ENCODE results near the gene TBCE. TPM values are rescaled to one million over a fixed set of nuclear protein-coding genes. Genes with fewer than 3 reads are reported as not detected.

Gene TBCE
- total RNA-seq, 1 donor from 2014 or later = 28.2 TPM

DNA sequence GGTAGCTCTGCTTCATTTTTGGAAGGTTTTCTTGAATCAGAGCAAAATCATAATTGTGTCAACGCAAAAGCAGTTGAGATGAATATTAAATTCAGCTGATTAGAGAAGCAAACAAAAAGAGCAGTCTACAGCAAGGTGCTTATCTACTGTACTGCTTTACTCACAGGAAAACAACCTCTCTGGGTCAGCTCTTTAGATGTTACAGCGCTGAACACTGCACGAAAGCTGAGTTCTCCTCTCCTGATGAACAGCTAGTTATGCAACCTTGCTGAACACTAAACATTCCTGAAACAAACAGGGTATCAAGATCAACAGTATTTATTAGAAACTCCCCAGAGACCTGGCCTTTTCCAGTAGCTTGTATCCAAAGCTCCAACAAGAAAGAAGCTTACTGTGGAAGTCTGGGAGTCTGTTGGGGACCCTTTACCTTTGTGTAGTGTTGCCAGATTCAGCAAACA lies 41.3 kb downstream of the TBCE start:
- intact Hi-C loops (cut with micrococcal nuclease) = no loop called here

DNA sequence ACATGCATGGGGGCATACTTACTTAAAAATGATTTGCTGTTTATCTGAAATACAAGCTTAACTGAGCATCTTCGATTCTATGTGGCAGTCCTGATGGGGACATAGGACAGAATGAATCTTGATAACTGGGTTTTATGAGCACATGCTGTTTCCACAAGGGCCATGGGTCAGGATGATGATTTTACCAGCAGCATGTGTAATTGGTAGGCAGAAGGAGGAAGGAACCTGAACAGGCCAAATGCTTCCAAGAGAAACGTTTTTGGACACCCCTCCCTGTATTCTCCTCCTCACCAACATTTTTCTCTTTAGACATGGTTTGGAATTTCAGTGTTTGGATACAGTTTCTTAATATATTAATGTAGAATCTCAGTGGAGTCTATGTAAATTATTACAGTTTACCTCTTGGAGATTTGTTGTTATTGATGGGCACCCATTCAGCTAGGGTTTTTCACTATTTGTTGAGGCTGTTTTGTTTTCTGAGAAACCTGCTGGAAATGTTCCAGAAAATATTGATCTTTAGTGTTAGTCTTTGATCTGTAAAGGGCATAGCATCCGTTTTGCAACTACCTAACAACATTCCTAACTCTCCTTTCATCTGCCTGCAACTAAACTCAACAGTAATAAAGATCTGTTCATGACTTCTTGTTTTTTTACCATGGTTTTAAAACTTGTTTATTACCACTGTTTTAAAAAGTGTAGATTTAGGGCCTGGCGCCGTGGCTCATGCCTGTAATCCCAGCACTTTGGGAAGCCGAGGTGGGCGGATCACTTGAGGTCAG lies 42.0 kb downstream of the TBCE start:
- intact Hi-C loops (cut with micrococcal nuclease) = no loop called here

DNA sequence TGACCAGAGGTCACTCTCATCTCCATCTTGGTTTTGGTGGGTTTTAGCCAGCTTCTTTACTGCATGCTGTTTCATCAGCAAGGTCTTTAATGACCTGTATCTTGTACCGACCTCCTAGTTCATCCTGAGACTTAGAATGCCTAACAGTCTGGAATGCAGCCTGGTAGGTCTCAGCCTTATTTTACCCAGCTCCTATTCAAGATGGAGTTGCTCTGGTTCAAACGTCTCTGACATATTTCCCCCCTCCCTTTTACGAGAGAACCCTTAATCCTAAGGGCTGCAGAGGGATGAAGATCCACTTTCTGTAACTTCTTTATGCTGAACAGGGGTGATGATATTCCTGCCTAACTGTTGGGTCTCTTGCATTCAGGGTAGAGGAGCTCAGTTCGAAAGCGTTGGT lies 43.2 kb downstream of the TBCE start:
- intact Hi-C loops (cut with micrococcal nuclease) = no loop called here

DNA sequence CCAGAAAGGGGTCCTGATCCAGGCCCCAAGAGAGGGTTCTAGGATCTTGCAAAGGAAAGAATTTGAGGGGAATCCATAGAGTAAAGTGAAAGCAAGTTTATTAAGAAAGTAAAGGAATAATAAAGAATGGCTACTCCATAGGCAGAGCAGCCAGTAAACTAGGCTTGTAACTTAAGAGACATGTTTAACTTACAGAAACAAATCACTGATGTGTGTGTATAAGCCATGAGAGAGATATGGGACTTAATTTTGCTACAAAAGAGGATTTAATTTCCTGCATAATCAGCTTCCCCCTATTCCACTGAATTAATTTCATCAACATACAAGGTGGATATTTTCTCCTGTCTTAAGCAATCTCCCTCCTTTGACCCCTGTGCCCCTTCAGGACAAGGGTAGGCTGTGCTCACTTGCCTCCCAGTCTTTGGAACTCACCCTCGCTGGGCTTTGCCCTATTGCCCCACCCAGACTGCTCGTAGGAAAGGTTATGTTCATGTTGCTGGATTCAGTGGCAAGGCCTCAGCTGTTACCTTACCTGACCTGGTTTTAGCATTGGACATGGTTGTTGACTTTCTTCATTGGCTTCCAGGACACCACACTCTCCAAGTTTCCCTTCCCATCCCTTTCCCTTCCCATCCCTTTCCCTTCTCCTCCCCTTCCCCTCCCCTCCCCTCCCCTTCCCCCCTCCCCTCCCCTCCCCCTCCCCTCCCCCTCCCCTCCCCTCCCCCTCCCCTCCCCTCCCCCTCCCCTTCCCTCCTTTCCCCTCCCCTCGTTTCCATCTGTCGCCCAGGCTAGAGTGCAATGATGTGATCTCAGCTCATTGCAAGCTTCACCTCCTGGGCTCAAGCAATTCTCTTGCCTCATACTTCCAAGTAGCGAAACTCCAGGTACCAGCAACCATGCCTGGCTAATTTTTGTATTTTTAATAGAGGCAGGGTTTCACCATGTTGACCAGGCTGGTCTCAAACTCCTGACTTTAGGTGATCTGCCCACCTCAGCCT lies 44.6 kb downstream of the TBCE start:
- intact Hi-C loops (cut with micrococcal nuclease) = no loop called here

DNA sequence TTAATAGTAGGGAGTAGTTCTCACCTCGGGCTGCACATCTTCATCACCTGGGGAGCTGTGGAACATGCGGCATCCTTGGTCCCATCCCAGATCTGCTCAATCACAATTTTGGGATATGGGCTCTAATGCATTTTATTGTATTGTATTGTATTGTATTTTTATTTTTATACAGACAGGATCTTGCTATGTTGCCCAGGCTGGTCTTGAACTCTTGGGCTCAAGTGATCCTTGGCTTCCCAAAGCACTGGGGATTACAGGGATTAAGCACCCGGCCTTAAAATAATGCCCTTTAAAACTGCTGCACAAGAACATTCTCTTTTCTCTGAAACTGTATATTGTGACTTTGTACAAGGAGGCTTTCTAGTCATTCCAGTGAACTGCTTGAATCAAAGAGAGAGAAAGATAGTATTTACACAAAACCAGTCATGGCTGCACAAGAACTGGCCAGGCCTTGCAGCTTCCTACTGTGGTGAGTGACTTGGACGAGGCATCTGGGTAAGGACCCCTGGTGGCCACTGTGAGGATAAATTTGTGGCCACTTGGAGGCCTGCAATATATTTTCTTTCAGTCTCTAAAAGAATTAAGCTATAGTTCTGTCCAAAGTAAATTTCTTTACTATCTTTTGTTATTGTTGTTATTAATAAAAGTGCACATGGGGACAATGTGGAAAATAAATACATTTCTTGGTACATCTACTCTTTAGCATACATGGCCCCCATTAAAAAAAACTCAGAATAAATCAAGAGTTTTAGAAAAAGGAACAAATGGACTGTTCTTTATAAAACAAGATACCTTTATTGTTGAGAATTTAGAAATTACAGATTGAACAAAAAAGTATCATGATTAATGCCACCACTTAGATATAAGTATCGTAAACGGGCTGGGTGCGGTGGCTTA lies 48.0 kb downstream of the TBCE start:
- intact Hi-C loops (cut with micrococcal nuclease) = loop anchor here (1.0 to 5.0 kb wide), 2 partner anchors 162 to 918 kb away; no protein-coding TSS in a partner anchor

DNA sequence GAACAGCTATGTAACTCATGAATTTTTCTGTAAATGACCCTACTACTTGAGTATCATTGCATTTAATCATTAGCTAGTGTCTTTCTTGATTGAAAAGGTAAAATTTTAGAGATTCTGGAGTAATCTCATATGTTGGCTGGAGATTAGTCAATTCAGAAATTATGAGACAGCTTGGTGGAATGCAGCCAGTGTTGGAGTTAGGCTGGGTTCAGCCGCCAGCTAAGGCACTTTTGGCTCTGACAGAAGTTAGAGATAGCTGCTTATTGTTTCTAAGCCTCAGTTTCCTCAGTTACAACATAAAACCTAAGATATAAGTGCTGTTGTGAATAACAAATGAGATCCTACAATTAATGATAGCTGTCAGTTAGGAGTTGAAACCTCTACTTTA lies 49.4 kb downstream of the TBCE start:
- intact Hi-C loops (cut with micrococcal nuclease) = loop anchor here (1.0 to 5.0 kb wide), 4 partner anchors 88 to 919 kb away; partner anchors contain the start of genes ARID4B and GGPS1

DNA sequence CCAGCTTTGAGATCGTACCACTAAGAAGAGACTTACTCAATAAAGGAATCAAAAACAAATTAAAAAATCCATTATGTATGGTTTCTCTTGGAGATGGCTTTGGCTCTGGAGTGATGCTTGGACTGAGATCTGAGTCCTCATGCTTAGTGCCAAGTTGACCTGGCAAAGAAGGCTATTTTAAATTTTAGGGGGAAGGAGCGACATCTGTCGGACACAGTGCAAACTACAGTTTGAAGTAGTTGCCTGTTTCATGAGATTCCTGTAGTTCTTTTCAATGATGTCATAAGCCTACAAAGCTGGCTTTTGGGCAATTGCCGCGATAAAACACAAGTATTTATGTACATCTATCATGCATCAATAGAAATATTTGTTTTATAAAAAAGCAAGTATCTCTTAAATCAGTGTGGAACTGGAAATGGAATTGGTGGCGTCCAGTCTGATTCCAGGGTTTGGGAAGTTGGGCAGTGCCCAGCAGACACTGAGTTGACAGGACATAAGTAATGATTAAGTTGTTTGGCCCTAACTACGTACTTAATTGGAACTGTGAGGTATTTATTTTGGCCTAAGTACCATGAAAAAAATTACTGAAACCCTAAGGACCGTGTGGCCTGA lies 50.0 kb downstream of the TBCE start:
- intact Hi-C loops (cut with micrococcal nuclease) = loop anchor here (1.0 to 5.0 kb wide), 4 partner anchors 88 to 920 kb away; partner anchors contain the start of genes ARID4B and GGPS1

DNA sequence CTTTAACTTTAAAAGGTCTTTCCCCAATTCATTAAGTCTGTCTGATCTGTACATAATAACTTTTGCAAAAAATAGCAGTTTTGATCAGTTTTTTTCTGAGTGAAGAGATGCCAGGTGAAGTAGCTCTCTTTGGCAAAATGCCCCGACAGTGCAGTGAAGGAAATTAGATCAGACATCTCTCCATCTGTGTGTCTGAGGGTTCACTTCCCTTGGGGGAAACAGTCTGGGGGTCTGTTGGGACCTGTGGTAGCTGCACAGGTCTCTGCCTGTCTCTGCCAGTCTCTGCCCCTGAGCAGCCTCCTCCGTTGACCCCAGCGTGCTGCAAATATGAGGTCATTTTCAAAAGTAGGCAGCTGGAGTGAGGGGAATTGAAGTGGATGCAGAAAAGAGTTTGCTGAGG lies 54.5 kb downstream of the TBCE start:
- intact Hi-C loops (cut with micrococcal nuclease) = no loop called here

DNA sequence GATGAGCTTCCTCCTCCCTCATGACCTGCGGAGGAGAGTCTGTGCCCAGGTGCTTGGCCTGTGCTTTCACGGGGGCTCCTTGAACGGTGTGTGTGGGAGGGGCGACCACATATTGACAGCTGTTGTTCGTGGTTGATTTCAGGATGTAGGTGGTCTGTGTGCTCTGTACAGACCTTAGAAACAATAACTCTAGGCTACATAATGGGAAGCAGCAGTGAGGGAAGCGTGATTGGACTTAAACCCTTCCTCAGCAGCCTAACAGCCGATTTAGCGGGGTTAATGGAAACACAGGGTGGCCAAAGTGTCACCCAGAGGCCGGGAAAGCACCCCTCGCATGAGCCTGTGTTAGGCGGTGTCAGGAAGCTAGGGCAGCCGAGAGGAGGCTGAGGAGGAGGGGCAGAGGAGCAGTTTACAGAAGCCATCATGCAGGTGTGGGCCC lies 56.0 kb downstream of the TBCE start:
- intact Hi-C loops (cut with micrococcal nuclease) = no loop called here

DNA sequence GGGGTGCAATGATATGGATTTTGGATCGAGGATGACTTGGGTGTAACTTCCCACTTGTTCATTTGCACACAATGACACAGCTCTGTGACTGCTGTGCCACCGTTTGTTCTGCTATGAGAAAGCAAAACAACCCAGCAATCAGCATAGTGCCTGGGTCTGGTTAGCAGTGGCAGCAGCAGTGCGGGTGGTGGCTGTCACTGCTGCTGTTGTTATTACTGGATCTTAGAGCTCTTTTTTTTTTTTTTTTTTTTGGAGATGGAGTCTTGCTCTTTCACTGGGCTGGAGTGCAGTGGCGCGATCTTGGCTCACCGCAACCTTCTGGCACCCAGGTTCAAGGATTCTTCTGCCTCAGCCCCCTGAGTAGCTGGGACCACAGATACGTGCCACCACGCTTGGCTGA lies 56.9 kb downstream of the TBCE start:
- intact Hi-C loops (cut with micrococcal nuclease) = no loop called here

DNA sequence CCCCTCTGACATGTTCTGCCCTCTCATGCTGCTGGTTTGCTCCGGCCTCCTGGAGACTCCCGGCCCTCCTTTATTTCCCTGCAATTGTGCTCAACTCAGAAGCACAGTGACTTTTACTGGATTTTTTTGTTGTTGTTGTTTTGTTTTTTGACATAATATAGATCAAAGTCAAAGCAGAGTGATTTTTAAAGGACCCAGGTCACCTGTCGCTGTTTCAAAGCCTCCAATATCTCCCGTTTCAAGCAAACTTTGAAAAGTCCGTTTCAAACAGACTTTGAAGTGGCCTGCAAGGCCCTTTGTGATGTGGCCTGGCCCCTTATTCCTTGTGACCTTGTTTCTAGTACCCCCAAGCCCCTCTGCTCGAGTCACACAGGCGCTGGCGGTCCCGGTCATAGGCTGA lies 58.1 kb downstream of the TBCE start:
- intact Hi-C loops (cut with micrococcal nuclease) = no loop called here

DNA sequence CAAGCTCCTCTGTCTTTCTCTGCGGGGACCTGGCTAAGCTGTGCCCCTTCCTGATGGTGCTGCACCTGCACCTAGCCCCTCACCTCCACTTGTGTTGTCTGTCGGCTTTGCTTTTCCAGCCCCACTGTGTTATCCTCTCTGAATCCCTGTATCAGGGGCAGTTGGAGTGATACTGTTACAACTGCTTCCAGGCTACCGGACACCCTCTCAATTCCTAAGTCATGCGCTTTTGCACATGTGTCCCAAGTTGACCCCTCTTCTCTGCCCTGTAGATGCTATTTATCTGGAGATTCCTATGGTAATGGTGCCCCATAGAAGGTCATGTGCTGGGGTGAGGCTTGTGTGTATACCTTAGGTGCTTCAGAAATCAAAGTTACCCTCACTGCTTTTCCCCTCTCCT lies 58.9 kb downstream of the TBCE start:
- intact Hi-C loops (cut with micrococcal nuclease) = no loop called here

DNA sequence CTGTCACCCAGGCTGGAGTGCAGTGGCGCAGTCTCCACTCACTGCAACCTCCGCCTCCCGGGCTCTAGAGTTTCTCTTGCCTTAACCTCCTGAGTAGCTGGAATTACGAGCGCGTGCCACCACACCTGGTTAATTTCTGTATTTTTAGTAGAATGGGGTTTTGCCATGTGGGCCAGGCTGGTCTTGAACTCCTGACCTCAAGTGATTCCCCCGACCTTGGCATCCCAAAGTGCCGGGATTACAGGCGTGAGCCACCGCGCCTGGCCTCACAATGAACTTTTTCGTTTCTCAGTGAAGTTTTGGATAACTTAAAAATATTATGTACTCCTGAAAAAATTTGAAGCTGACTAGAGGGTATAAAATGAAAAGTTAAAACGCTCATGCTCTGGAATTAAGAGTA lies 59.5 kb downstream of the TBCE start:
- intact Hi-C loops (cut with micrococcal nuclease) = no loop called here

DNA sequence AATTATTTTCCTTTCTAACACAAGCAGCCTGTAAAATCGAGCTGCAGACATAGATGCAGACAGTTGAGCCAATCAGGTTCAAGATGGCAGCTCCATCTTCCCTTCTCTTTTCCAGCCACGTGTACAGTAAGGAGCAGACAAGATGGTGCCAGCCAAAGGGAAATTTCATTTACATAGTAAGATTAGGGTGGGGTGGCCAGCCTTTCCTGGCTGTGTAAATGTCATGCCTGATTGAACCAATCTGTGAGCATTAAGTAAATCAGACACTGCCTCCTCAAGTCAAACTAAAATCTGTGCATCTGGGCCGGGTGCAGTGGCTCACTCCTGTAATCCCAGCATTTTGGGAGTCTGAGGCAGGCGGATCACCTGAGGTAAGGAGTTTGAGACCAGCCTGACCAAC lies 60.2 kb downstream of the TBCE start:
- intact Hi-C loops (cut with micrococcal nuclease) = no loop called here

DNA sequence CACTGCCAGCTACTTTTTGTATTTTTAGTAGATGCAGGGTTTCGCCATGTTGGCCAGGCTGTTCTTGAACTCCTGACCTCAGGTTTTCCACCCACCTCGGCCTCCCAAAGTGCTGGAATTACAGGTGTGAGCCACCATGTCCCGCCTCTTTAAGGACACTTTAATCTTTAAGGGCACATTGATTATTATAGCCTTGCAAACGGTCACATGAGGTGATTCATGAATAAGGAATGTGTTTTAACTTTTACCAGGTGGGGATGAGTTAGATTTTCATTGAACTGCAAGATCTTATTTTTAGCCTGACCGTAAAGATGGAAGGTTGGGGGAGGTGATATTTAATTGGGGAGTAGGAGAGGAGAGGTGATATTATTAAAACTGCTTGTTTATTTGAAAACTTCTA lies 61.9 kb downstream of the TBCE start:
- intact Hi-C loops (cut with micrococcal nuclease) = no loop called here

DNA sequence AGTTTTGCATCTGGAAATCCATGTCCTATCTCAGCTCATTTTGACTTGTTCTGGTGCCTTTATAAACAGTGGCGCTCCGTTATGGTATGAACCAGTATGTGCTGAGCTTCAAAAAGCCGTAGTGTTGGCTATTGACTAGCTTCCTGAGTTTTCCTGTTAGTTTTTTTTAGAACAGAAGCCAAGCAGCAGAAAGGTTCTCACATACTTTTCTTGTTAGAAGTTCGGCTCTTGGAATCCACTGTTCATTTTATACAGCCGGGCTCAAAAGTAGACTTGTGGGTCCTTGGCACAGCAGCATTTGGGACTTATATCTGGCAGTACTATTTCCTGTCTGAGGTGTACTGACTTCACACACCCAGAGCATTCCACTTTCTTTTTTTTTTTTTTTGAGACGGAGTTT lies 63.8 kb downstream of the TBCE start:
- intact Hi-C loops (cut with micrococcal nuclease) = no loop called here

DNA sequence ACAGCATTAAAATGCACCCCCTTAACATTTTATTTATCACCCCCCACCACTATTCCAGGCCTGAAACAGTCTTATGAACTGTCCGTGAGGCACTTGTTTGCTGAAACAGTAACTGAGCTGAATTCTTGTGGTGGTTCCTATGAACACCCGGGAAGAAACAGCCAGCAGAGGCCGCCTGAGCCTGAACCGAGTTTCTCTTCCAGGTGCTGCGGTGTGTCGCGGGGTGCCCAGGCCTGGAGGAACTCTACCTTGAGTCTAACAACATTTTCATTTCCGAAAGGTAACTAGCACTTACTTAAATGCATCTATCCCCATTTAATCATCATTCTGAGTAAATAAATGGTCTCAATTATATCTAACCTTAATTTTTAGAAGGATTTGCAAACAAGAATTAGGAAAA lies 66.8 kb downstream of the TBCE start:
- intact Hi-C loops (cut with micrococcal nuclease) = no loop called here

DNA sequence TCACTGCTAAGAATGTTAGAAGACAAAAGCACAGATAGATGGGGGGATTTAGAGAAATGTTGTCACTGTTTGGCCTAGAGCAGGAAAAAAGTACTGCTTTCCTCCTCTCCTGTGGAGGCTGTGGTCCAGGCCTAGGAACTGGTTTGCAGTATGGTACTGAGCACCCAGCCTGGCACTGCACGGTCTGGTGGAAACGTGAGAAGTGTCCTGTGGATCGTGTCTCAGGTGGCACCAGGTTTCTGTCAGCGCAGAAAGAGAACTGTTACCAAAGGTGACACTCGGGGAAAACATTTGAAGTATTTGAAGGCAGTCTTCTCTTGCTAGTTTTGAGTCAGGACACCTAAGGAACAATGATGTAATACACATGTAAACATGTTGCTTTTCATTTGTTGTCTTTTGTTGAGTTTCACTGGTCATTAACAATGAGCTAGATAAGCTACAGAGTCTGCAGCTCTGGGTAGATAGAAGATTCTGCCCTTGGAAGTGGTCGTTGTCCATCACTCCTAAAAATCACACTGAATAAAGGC lies 74.0 kb downstream of the TBCE start:
- intact Hi-C loops (cut with micrococcal nuclease) = no loop called here

DNA sequence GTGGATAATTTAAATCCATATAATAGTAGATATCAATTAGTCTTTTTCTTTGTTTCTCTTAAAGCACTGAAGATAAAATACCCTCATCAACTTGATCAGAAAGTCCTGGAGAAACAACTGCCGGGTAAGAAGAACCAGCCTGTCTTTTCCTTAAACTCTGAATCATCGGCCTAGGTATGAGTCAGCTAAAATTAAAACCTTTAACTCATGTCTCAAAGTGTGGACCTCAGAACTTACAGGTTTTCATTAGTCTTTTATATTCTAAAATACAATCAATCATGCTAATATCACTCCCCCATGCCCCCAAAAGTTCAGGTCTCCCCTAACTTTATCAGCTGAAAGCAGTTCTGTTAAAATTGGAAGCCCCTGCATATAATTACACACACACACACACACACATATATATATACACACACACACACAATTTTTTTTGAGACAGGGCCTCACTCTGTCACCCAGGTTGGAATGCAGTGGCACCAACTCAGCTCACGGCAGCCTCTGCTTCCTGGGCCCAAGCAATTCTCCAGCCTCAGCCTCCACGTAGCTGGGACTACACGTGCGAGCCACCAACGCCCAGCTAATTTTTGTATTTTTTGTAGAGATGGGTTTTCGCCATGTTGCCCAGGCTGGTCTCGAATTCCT lies 75.7 kb downstream of the TBCE start:
- intact Hi-C loops (cut with micrococcal nuclease) = no loop called here

DNA sequence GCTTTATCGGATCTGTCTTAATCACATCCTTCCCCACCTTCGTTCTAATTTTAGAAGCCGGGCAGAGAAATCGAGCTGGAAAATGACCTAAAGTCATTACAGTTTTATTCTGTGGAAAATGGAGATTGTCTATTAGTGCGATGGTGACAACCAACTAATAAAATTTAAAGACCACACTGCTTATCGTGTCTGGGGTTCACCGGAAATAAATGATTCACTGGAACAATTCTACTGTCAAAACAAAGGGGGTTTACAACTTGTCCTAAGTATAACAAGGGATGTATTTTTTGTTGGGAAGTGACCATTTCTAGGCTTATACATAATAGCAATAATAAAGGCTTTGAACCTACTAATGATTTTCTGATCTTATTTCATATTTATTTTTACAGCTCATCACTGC lies 81.4 kb downstream of the TBCE start:
- intact Hi-C loops (cut with micrococcal nuclease) = no loop called here
